ENCODE results near the gene ADGRG6. TPM values are rescaled to one million over a fixed set of nuclear protein-coding genes. Genes with fewer than 3 reads are reported as not detected.

The ADGRG6 gene
- total and polyA plus RNA-seq, 2 of the 8 experiments (the other 6 are each of a cell fraction or from before 2014, with no cell fraction given), result 1.1 to 6.2 TPM

- TF ChIP-seq CHD7 (IDR thresholded peaks at IDR 0.05; ENCODE audit: insufficient replicate concordance, low read length) (no peak), MAX (IDR thresholded peaks at IDR 0.05) (no peak), TBP (IDR thresholded peaks at IDR 0.05; ENCODE audit: low read depth, low read length) (no peak), SRF (IDR thresholded peaks at IDR 0.05; ENCODE audit: low read depth, low read length) (no peak), GABPA (IDR thresholded peaks at IDR 0.05; ENCODE audit: borderline replicate concordance, insufficient read depth, low read length) (no peak), KDM1A (IDR thresholded peaks at IDR 0.05; ENCODE audit: borderline replicate concordance, low read length) (no peak), CHD1 (IDR thresholded peaks at IDR 0.05; ENCODE audit: low read depth, low read length) (no peak), EGR1 (IDR thresholded peaks at IDR 0.05; ENCODE audit: borderline replicate concordance, low read depth, low read length) (no peak), JUND (IDR thresholded peaks at IDR 0.05; ENCODE audit: low read length) (no peak), NANOG (IDR thresholded peaks at IDR 0.05; ENCODE audit: insufficient read depth, low read depth, low read length, poor library complexity, severe bottlenecking) (no peak)
These were observed 188.2 kb downstream of the ADGRG6 start (continued) for GRCh38 chr6:142489722-142490610.

Measured in H1 (cell line).